GM21825 (cell line): ENCODE measurements around the gene ACOT11.
A peak's percentile ranks its signal among the peaks of the same experiment; 100 is the strongest.
"Not testable (repeated sequence)": the region's sequence is repeated elsewhere in the genome, so short reads cannot be mapped to it uniquely, and the experiment has no call there.

ENCODE experiments used
- ATAC-seq: cut with Tn5 transposase; IDR thresholded peaks from one replicate; pipeline ENCODE4 v1.9.1; 2021; ENCODE audit warnings: mild to moderate bottlenecking, moderate library complexity; ENCODE audit not compliant: unreplicated experiment

ACOT11 gene

DNA sequence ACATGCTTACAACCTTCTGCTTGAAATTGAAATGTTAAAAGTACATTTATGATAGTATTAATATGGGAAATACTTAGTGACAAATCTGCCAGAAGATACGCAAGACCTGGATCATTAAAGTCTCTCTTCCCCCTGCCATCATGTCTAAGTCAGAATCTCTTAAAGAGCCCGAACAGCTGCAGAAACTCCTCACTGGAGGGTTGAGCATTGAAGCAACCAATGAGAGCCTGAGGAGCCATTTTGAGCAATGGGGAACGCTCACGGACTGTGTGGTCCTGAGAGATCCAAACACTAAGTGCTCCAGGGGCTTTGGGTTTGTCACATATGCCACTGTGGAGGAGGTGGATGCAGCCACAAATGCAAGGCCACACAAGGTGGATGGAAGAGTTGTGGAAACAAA, 11.4 kb upstream of the ACOT11 start:
- not testable (repeated sequence) for ATAC-seq

DNA sequence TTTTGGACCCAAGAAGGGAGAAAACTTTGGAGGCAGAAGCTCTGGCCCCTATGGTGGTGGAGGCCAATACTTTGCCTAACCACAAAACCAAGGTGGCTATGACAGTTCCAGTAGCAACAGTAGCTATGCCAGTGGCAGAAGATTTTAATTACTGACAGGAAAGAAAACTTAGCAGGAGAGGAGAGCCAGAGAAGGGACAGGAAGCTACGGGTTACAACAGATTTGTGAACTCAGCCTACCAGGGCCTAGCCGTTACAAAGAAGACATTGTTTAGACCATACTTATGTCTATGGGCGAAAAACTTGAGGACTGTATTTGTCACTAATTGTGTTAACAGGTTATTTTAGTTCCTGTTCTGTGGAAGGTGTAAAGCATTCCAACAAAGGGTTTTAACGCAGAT, 10.4 kb upstream of the ACOT11 start:
- ATAC-seq = no peak

DNA sequence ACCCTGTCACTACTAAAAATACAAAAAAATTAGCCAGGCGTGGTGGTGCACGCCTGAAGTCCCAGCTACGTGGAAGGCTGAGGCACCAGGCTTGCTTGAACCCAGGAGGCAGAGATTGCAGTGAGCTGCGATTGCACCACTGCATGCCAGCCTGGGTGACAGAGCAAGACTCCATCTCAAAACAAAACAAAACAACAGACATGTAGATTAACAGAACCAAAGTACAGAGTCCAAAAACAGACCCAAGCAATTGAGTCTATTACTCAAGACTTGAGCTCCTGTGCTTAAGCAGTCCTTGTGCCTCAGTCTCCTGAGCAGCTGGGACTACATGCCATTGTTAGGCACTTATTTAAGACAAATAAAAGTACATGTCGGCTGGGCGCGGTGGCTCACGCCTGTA, 9.5 kb upstream of the ACOT11 start:
- no peak for ATAC-seq

DNA sequence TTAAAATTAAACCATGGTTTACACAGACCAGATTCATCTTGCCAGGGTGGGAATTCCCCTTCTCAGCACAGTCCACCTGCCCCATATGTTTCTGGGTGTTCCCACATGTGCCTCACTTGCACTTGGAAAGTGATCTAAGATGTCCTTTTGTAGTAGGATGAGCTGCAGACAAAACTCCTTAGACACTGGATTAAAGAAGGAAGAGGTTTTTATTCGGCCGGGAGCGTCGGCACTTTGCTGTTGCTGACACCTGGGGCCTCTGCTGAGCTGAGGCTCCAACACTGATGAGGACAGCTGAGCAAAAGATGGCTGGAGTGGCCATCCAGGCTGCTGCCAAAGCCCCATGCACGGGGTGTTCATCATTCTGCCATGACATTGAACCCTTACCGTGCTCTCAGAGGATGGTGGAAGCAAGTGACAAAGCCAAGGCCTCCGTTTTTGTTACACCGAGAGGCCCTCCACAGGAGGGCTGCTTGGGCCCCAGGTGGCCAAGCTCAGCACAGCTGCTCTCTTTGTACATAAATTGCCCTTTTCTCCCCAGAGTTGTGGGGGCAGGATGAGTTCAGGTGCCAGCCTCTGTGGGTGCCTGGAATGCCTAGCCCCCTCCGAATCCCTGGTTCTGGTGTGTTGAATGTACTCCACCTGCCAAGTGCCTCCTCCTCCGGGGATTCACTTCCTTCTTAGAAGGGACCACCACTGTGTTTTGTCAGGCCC, 7.3 kb upstream of the ACOT11 start:
- ATAC-seq = no peak

DNA sequence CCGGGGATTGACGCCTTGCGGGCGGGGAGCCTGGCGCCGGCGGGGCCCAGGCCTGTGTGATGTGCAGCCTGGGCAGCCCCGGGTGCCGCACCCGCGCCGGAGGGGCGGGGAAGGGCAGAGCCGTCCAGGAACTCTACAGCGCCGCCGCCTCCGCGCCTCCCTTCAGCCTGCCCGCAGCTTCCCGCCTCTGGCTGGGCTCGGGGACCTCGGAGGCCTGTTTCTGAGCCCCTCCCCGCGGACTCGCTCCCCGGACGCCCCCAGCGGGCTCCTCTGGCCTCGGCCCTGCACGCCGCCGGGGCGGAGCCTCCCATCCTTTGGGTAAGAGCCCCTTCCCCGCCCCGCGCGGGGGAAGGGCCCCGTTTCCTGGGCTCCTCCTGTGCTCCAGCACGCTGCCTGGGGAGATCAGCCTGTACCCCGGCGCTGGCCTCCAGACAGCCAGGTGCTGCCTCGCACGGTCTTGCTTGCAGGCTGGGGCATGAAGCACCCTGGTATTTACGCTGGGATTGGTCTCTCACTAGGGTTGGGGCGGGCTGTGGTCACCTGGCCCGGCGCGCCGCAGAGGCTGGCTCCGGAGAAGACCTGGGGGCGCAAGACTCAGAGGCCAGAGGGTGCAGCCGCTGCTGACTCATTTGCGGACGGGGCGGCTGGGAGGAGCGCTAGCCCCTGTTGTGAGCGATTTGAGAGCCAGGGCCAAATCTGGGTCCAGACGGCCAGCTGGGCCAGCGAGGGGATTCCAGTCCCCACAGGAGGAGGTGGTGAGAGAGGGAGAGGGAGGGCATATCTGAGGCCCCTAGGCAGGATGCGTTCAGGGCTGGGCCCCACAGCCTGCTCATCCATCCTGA, 5.7 kb upstream of the ACOT11 start:
- peak; percentile 57 for ATAC-seq

DNA sequence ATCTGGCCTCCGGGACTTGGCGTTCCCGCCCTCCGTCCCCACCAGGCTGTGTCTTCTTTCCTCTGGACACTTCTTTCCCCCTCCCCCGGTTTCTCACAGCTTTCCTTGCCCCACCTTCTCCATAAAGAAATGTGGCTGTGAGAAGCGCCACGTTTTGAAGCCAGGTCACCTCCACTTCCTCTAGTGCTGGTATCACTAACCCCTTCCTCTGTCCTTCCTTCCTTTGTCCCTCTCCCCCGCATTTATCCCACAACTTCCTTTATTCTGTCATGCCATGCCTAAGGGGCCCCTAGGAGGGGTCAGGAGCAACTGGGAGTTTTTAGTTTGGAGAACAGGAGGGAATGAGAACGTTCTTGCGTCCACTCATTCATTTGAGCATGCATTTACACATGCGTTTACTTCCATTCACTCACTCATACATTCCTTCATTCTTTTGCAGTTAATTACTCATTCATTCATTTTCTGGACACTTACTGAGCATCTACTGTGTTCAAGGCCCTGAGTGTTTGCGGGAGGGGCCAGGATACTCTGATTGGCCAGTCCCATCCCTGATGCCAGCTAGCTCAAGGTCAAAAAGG, 5.0 kb upstream of the ACOT11 start:
- ATAC-seq = no peak

DNA sequence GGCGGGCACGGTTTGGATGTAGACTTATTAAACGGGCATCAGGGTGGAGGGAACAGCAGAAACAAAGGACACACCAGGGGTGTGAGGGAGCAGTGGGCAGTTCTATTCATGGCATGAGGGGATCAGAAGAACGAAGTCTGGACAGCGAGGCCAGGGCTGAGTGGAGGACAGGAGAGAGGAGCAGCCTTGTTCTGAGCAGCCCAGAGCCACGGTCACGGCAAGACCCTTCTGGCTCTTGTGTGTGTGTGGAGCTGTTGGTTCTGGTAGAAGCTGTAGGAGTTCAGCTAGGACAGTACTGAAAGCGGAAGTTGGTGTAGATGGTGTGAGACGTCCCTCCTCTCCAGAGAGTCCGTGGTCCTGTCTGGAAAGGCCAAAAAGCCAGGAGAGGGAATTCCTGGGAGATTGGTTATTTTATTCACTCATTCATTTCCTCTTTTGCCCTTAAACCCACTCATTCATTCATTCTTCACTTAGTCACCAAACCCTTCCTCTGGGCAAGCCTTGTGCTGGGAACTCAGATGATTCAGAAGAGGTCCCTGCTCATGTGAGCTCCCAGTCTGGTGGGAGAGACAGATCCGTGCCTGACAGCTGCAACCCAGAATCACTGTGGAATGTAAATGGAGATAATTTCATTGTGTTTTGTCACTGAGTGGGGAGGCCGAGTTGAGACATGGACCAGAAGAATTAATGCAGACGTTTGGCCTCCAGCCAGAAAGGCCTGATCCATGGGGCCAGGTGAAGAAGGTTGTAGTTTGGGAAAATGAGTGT, 4.1 kb upstream of the ACOT11 start:
- ATAC-seq = no peak

DNA sequence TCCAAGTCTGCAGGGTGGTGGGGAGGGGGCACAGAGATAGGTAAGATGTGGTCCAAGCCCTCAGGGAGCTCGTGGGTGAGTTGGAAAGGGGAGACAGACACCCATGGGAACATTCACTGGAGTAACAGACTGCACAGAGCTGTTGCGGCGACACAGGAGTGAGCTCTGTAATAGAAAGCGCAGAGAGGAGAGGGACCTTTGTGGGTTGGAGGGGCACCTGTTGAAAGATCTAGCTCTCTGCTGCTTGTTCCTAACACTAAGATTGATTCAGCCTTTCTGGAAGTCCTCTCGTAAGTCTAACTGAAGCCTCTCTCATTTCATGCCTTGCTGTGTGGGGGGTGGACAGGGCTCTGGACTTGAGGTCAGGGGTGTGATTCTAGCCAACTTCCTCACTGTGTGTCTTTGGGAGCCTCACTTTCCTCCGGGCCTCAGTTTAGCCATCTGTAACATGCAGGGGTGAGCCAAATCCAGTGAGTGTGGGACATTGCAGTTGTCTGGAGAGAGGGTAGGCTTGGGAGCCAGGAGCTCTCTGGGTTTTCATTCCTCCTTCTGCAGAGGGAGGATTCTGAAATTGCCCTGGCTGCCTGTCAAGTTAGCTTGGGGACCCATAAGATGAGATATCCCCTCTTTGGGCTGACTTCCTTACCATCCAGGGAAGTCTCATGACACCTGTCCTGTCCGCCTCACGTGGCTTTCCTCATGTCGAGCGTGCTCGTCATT, 2.0 kb upstream of the ACOT11 start:
- no peak for ATAC-seq

DNA sequence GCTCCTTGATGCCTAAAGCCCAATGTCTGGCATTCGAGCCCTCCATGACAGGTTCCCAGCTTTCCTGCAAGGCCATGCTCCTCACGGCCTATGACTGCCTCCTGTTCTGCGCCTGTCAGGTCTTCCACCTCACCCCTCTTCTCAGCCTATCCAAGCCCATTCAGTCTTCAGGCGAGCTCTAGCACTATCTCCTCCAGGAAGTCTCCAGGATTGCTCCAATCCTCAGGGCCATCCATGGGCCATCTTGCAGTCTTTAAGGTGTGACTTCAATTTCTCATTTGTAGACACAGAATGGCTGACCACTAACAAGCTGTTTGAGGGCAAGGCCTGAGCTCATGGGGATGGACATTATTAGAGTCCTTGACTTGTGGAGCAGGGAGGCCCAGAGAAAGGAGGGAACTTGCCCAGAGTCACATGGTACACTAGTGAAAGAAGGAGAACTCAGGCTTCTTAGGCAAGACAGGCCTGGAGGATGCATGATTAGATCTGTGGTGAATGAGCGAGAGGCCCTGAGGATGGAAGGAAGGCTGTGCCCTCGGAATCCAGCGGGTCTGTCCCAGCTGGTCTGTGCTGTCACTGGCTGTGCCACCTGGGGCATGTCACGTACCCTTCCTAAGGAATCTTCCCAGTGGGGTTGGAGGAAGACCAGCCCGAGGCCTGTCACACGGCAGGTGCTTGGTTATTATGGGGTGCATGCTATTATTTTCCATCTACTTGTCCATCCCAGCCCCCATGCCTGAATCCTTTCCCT, 1.2 kb upstream of the ACOT11 start:
- ATAC-seq = no peak

DNA sequence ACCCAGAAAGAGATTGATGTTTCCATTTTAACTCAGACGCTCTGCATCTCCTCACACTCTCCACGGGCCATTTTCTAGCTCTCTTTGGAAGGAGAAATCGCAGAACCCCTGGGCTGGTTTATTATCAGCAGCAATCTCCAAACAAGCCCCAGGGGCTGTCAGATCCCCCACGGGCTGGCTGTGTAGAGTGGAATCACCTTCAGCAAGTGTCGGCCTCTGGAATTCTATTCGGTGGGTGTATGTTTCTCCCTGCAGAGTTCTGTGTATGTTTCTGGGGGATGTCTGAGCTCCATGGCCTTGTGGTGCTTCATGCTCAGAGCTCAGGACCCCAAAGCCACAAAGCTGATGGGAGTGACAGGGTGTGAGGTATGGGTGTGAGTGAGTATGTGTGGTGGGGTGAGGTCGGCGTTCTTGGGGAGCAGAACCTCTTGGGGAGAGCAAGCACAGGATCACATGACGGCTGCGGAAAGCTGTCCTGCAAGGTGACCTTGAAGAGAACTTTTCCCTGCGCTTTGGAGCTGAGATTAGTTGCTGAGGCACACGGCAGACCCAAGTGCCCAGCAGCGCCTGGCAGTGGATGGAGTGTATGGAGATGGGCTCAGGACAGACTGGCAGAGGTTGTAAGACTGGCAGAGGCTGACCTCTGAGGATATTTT, 489 bp downstream of the ACOT11 start:
- ATAC-seq = no peak

DNA sequence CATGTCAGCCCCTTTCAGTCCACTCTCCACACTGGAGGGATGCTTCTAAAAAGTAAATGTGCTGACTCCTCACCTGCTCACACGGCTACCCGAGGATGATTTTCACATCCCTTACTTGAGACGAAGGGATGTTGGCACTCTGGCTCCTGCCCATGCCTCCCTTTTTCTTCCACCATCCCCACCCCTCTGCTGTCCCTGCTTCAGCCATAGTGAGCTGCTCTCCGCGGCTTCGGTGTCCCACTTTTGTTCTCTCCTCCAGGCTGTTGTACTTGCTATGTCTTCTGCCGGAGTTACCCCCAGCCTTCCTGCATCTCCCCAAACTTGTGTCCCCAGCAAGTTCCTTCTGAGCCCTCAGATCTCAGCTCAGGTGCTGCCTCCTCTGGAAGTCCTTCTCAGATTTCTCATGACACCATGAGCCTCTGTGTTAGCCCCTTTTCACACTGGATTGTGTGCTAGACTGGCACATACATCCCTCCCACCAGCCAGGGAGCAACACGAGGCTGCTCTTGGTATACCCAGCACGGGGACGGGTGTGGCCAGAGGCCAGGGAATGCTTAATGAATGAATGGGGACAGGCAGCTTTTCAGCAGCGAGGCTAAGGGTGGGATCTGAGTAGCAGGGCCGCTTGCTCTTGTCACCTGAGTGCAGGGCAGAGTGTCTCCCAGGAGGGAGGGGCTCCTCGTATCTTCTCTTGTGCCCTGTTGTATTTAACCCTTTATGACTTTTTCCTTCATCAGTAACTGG, 1.3 kb downstream of the ACOT11 start:
- ATAC-seq = no peak

DNA sequence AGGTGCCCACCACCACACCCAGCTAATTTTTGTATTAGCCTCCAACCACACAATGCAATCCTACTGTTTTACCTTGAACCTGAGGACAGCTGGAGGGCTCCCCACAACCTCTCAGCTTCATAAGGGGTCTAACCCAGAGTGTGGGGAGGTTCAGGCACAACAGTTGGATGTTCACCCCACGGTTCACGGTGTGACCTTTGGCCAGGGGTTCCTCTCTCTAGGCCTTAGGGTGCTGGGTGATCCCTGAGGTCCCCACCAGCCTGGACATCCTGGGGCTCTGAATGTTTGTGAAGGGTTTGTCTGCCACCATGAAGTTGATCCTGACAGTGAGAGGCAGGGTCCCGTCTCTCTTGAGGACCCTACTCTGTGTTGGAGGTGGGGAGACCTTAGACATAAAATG, 3.9 kb downstream of the ACOT11 start:
- no peak for ATAC-seq

DNA sequence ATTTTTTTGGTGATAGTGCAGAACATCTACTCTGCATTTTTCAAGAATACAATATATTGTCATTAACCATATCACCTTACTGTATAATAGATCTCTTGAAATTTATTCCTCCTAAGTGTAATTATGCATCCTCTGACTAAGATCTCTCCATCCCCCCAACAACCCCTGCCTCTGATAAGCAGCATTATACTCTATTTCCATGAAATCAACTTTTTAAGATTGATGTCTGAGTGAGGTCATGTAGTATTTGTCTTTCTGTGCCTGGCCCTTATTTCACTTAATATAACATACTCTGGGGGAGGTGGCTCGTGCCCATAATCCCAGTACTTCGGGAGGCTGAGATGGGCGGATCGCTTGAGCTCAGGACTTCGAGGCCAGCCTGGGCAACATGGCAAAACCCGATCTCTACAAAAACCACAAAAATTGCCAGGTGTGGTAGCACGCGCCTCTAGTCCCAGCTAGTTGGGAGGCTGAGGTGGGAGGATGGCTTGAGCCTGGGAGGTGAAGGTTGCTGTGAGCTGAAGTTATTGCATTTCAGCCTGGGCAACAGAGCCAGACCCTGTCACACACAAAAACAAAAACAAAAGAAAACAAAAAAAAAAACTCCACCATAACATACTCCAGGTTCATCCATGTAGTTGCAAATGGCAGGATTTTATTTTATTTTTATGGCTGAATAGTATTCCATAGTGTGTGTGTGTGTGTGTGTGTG, 5.7 kb downstream of the ACOT11 start:
- no peak for ATAC-seq

DNA sequence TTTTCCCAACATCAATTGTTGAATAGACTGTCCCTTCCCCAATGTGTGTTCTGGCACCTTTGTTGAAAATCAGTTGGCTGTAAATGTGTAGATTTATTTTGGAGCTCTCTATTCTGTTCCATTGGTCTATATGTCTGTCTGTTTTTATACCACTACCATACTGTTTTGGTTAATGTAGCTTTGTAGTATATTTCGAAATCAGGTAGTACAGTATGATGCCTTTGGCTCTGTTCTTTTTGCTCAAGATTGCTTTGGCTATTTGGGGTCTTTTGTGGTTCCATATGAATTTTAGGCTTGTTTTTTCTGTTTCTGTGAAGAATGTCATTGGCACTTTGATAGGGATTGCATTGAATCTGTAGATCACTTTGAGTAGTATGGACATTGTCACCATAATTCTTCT, 8.1 kb downstream of the ACOT11 start:
- ATAC-seq = no peak

DNA sequence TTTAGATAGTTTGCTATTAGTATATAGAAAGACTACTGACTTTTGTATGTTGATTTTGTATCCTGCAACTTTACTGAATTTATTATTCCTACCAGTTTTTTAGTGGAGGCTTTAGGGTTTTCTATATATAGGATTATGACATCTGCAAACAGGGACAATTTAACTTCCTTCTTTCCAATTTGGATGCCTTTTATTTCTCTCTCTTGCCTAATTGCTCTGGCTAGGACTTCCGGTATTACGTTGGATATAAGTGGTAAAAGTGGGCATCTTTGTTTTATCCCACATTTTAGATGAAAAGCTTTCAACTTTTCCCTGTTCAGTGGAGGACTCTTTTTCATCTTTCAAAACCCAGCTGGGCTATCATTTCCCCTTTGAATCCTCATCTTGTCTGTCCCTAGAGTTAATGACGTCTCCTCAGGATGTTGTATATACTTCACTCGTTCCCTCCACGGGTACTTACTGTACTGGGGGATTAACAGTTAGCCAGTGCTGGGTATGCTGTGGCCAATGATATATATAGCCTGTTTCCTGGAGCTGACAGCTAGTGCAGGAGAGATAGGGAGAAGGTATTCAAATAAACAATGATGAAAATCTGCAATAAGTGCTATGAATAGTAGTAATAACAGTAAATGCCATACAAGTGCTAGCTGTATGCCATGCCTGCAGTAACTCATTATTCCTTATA, 9.8 kb downstream of the ACOT11 start:
- no peak for ATAC-seq

DNA sequence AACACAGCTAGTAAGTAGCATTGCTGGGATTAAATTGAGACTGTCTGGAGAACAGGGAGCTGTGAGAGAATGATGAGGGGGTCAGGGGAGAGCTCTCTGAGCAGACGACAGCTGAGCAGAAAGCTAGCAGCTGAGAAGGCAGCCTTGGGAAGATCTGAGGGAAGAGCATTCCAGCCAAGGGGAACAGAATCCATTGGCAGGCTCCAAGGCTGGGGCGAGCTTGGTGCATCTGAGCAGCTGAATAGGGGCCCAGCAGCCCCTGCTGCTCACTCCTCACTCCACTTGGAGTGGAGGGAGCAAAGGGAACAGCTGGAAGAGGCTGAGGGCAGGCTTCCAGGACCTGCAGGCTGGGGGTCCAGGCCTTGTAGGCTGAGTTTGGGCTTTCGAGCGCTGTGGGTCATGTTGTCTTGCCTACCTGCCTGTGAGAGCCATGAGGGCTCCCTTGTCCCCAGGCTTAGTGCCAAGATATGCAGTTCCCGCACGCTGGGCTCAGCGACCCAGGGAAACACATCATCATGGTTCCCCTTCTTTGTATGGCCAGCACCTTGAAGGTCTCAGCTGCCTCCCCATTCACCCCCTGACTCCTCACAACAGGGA, 10.5 kb downstream of the ACOT11 start:
- no peak for ATAC-seq

DNA sequence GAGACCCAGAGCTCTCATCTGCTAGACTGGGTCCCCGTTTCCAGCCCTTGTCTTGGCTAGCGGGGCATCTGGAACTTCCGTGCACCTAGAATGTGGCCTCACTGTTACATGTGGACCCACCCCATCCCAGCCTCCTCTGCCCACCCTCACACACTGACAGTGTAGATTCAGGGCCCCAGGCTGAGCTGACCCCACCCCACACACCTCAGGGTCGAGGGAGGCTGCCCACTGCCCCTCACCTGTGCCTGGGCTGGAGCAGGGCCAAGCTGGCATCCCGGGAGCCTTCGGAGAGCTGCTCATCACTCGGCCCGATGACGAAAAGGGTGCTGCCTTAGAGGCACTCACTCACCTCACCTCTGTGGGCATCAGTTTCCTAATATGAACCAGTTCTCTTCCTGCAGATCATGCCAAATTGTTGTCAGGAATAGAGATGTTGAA, 11.1 kb downstream of the ACOT11 start:
- ATAC-seq = no peak
